CD4-positive, alpha-beta memory T cell (primary cell): ENCODE measurements around the gene SLK. TPM values are rescaled to one million over a fixed set of nuclear protein-coding genes. Genes with fewer than 3 reads are reported as not detected.
A peak's percentile ranks its signal among the peaks of the same experiment; 100 is the strongest.

Experiments used
- CTCF ChIA-PET: fragments of 350-600 bp; sonication (Branson Sonifier 250); formaldehyde crosslinking; loops from one replicate; lab custom pipeline; 2021; ENCODE audit warnings: inconsistent platforms; ENCODE audit not compliant: partially characterized antibody; lab: Charles Lee
- POLR2A ChIA-PET: fragments of 350-600 bp; sonication (Branson Sonifier 250); formaldehyde crosslinking; loops from one replicate; lab custom pipeline; 2021; ENCODE audit not compliant: partially characterized antibody; lab: Charles Lee
- DNase-seq, 5 donors: peaks; one replicate each; pipeline versions ENCODE4 v3.0.0 to v3.0.0-alpha.2; 2020 to 2022; ENCODE audit warnings: mixed read lengths in 1 of 5
- H3K27ac ChIP-seq: one replicate; pipeline ENCODE4 v1.7.0; 2013; ENCODE audit warnings: low read depth, low read length
- H3K27me3 ChIP-seq: 2 replicates; pipeline ENCODE4 v1.7.0; 2013; ENCODE audit warnings: mild to moderate bottlenecking, low read length, moderate library complexity; ENCODE audit not compliant: insufficient read depth
- H3K36me3 ChIP-seq: 2 replicates; pipeline ENCODE4 v1.7.0; 2013; ENCODE audit warnings: mild to moderate bottlenecking, low read length, moderate library complexity; ENCODE audit not compliant: insufficient read depth
- H3K4me1 ChIP-seq: 2 replicates; pipeline ENCODE4 v1.7.0; 2013; ENCODE audit warnings: mild to moderate bottlenecking, low read length, moderate library complexity; ENCODE audit not compliant: insufficient read depth
- H3K4me3 ChIP-seq, 2 donors: one replicate each; pipeline ENCODE4 v1.7.0; 2013; ENCODE audit warnings: low read length in 2 of 2, mild to moderate bottlenecking in 1 of 2
- H3K9me3 ChIP-seq, 2 donors: one replicate each; pipeline ENCODE4 v1.7.0; 2013; ENCODE audit warnings: low read length in 2 of 2, control low read depth in 1 of 2; ENCODE audit not compliant: control insufficient read depth in 1 of 2
- H3K27ac Mint-ChIP-seq, 7 donors: one replicate each; pipeline ENCODE4 v1.8.0; 2020 to 2021; ENCODE audit warnings: mixed read lengths in 7 of 7, mild to moderate bottlenecking in 6 of 7, inconsistent platforms in 3 of 7, moderate library complexity in 3 of 7
- H3K27me3 Mint-ChIP-seq, 2 donors: one replicate each; pipeline ENCODE4 v1.8.0; 2020 to 2021; ENCODE audit warnings: mixed read lengths in 2 of 2
- H3K36me3 Mint-ChIP-seq, 2 donors: one replicate each; pipeline ENCODE4 v1.8.0; 2020 to 2021; ENCODE audit warnings: mixed read lengths in 2 of 2, inconsistent platforms in 1 of 2, mild to moderate bottlenecking in 1 of 2
- H3K4me1 Mint-ChIP-seq, 4 donors: one replicate each; pipeline ENCODE4 v1.8.0; 2020 to 2021; ENCODE audit warnings: mixed read lengths in 4 of 4, mild to moderate bottlenecking in 1 of 4
- H3K4me3 Mint-ChIP-seq, 8 donors: one replicate each; pipeline ENCODE4 v1.8.0; 2020 to 2021; ENCODE audit warnings: mixed read lengths in 8 of 8, mild to moderate bottlenecking in 7 of 8, moderate library complexity in 6 of 8, inconsistent platforms in 3 of 8
- H3K9me3 Mint-ChIP-seq, 8 donors: one replicate each; pipeline ENCODE4 v1.8.0; 2020 to 2021; ENCODE audit warnings: mixed read lengths in 8 of 8, mild to moderate bottlenecking in 5 of 8, inconsistent platforms in 3 of 8, moderate library complexity in 1 of 8
- intact Hi-C: fragments of 100-400 bp; cut with micrococcal nuclease; formaldehyde crosslinking; loops from one replicate; pipeline ENCODE4 v1.15.1; 2023
- polyA plus RNA-seq, 2 donors: library from polyadenylated mRNA; unstranded; fragments of 300-500 nt; fragmentation: Illumina TruSeq; gene quantifications; one replicate each; pipeline ENCODE4 v1.2.3, GENCODE V29; 2021
- total RNA-seq, 2 experiments: library from RNA; stranded (reverse); gene quantifications; one replicate each; pipeline ENCODE4 v1.2.3, GENCODE V29; 2021

Gene SLK
- total and polyA plus RNA-seq, 4 experiments from 2014 or later: 1.6 to 31.1 (median 22.6) TPM

- H3K36me3 ChIP-seq: no peaks in the 10 kb centered on the region
- ChIA-PET CTCF (interaction anchor here (0.7 to 1.6 kb wide), 2 partner anchors 12 to 21 kb away, joined by 3 to 4 read pairs; no protein-coding TSS in a partner anchor), POLR2A (no interaction called here)
- no peak overlapping the region for H3K27ac ChIP-seq
- H3K36me3 Mint-ChIP-seq: no peaks in the 10 kb centered on the region
- DNase-seq: no peak
- peaks cover 5 to 12% (median 9%) of the 10 kb centered on the region in 4 donors for H3K4me1 Mint-ChIP-seq
- peaks cover 0 to 4% of the 10 kb centered on the region in 2 donors for H3K27me3 Mint-ChIP-seq
- no peak overlapping the region for H3K27ac Mint-ChIP-seq
- H3K9me3 ChIP-seq: no peaks in the 10 kb centered on the region
- no peak overlapping the region for H3K4me3 ChIP-seq
- H3K27me3 ChIP-seq: no peaks in the 10 kb centered on the region
- peaks cover 8% of the 10 kb centered on the region for H3K4me1 ChIP-seq
- intact Hi-C loops: no loop called here
- no peak overlapping the region for H3K4me3 Mint-ChIP-seq
- H3K9me3 Mint-ChIP-seq: peaks cover 0 to 4% (median 0%) of the 10 kb centered on the region in 8 donors
Measured at GRCh38 chr10:103951942-103952341, 15.0 kb upstream of the SLK start.

DNA sequence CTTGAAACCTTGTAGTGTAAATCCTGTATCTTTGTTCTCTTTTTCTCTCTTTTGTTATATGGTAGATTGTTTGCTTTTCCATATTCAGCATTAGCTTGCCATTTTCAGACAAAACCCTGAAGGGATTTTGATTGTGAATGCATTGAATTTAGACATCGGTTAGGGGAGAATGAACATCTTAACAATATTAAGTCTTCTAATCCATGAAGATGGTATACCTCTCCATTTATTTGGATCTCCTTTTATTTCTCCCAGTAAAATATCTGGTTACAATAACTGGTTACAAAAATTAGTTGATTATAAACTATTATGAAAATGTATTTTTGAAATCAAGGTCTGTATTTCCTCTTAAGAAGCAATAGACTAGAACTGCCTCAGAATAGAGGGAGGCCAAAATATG is 12.4 kb upstream of the SLK start:
- Histone ChIP-seq H3K36me3 (no peaks in the 10 kb centered on the region), H3K27me3 (no peaks in the 10 kb centered on the region), H3K9me3 (no peaks in the 10 kb centered on the region), H3K4me3 (no peak overlapping the region), H3K4me1 (no peaks in the 10 kb centered on the region), H3K27ac (no peak overlapping the region)
- no peak overlapping the region for H3K4me3 Mint-ChIP-seq
- H3K27ac Mint-ChIP-seq: no peak overlapping the region
- ChIA-PET CTCF (no interaction called here), POLR2A (no interaction called here)
- H3K27me3 Mint-ChIP-seq: peaks cover 0 to 4% of the 10 kb centered on the region in 2 donors
- intact Hi-C loops: no loop called here
- no peaks in the 10 kb centered on the region for H3K36me3 Mint-ChIP-seq
- H3K4me1 Mint-ChIP-seq: no peaks in the 10 kb centered on the region
- no peak for DNase-seq
- peaks cover 0 to 4% (median 0%) of the 10 kb centered on the region in 8 donors for H3K9me3 Mint-ChIP-seq

DNA sequence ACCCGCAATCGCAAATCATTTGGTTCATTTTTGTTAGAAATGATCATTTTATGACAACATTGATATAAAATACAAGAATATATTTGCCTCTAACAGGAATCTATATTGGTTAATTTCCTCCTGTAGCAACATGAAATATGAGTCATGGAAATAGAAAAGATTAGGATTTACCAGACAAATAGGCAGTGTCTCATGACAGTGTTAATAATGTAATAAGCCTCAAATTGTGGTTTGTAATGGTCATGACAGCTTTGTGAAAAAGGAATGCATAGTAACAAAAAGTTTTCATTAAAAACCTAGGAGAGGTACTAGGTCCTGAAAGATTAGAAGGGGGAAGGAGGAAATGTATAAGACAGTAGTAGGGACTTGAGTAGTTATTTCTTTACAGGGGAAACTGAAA is 7.9 kb upstream of the SLK start:
- H3K36me3 ChIP-seq: no peaks in the 10 kb centered on the region
- ChIA-PET CTCF (interaction anchor here (1.6 kb wide), 1 partner anchor 27 kb away, joined by 3 read pairs; no protein-coding TSS in a partner anchor), POLR2A (no interaction called here)
- DNase-seq: no peak
- Mint-ChIP-seq H3K27ac (peak overlapping the region in 1 of 7 donors; percentile 21), H3K4me1 (no peaks in the 10 kb centered on the region), H3K4me3 (no peak overlapping the region), H3K27me3 (peaks cover 0 to 4% of the 10 kb centered on the region in 2 donors), H3K9me3 (peaks cover 0 to 4% (median 0%) of the 10 kb centered on the region in 8 donors), H3K36me3 (no peaks in the 10 kb centered on the region)
- no peaks in the 10 kb centered on the region for H3K9me3 ChIP-seq
- no peaks in the 10 kb centered on the region for H3K4me1 ChIP-seq
- intact Hi-C loops: no loop called here
- no peaks in the 10 kb centered on the region for H3K27me3 ChIP-seq
- H3K4me3 ChIP-seq: no peak overlapping the region
- H3K27ac ChIP-seq: no peak overlapping the region

- Mint-ChIP-seq H3K4me3 (no peak overlapping the region), H3K36me3 (no peaks in the 10 kb centered on the region), H3K27me3 (peaks cover 0 to 4% of the 10 kb centered on the region in 2 donors), H3K9me3 (peaks cover 0 to 3% (median 0%) of the 10 kb centered on the region in 8 donors), H3K4me1 (peaks cover 0 to 1% (median 0%) of the 10 kb centered on the region in 4 donors), H3K27ac (no peak overlapping the region)
- Histone ChIP-seq H3K4me3 (no peak overlapping the region), H3K27me3 (no peaks in the 10 kb centered on the region), H3K4me1 (no peaks in the 10 kb centered on the region), H3K27ac (no peak overlapping the region), H3K9me3 (no peaks in the 10 kb centered on the region), H3K36me3 (no peaks in the 10 kb centered on the region)
- intact Hi-C loops: no loop called here
- no peak for DNase-seq
- ChIA-PET POLR2A (no interaction called here), CTCF (interaction anchor here (1.6 kb wide), 1 partner anchor 28 kb away, joined by 3 read pairs; no protein-coding TSS in a partner anchor)
Measured at GRCh38 chr10:103960103-103960502, 6.8 kb upstream of the SLK start.

DNA sequence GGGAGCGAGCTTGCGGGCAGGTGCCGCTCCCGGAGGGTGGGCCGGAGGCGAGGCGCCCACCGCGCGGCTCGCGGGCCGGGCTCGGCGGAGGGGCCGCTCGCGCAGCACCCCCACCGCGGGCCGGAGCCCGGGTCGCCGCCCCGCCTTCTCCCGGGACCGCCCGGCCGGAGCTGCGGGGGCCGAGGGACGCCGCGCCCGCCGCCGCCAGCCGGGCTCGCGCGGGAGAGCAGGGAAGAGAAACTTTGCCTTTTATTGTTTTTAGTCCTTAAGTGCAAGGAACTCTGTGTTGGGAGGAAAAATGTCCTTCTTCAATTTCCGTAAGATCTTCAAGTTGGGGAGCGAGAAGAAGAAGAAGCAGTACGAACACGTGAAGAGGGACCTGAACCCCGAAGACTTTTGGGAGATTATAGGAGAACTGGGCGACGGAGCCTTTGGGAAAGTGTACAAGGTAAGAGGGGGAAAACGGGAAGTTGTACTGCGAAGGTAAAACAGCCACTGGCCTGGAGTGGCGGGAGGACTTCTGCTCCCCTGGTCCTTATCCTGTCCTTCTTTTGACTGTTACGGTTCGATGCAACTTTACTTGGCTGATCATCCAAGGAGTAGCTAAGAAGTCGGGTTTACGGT is 620 bp downstream of the SLK start:
- Histone ChIP-seq H3K36me3 (no peaks in the 10 kb centered on the region), H3K4me1 (peaks cover 37% of the 10 kb centered on the region), H3K4me3 (peak overlapping the region; percentile 59 to 99), H3K9me3 (no peaks in the 10 kb centered on the region), H3K27me3 (no peaks in the 10 kb centered on the region), H3K27ac (peak overlapping the region; percentile 74)
- DNase-seq: peak in 4 of 5 donors; percentile 20 to 37 (median 28)
- Mint-ChIP-seq H3K36me3 (peaks cover 0 to 14% of the 10 kb centered on the region in 2 donors), H3K27ac (peak overlapping the region; percentile 85 to 98 (median 95)), H3K4me3 (peak overlapping the region; percentile 93 to 100 (median 98)), H3K4me1 (peaks cover 31 to 55% (median 42%) of the 10 kb centered on the region in 4 donors), H3K9me3 (peaks cover 0 to 2% (median 0%) of the 10 kb centered on the region in 8 donors), H3K27me3 (no peaks in the 10 kb centered on the region)
- intact Hi-C loops: loop anchor here (1.0 to 5.0 kb wide), 6 partner anchors 16 to 300 kb away; partner anchors contain the start of genes GSTO2 and STN1
- POLR2A ChIA-PET: interaction anchor here (0.6 to 3.7 kb wide), 15 partner anchors 10 to 384 kb away, joined by 3 to 54 read pairs (median 5); partner anchors contain the start of gene SFR1
- CTCF ChIA-PET: interaction anchor here (1.0 kb wide), 1 partner anchor 80 kb away, joined by 3 read pairs; no protein-coding TSS in a partner anchor

DNA sequence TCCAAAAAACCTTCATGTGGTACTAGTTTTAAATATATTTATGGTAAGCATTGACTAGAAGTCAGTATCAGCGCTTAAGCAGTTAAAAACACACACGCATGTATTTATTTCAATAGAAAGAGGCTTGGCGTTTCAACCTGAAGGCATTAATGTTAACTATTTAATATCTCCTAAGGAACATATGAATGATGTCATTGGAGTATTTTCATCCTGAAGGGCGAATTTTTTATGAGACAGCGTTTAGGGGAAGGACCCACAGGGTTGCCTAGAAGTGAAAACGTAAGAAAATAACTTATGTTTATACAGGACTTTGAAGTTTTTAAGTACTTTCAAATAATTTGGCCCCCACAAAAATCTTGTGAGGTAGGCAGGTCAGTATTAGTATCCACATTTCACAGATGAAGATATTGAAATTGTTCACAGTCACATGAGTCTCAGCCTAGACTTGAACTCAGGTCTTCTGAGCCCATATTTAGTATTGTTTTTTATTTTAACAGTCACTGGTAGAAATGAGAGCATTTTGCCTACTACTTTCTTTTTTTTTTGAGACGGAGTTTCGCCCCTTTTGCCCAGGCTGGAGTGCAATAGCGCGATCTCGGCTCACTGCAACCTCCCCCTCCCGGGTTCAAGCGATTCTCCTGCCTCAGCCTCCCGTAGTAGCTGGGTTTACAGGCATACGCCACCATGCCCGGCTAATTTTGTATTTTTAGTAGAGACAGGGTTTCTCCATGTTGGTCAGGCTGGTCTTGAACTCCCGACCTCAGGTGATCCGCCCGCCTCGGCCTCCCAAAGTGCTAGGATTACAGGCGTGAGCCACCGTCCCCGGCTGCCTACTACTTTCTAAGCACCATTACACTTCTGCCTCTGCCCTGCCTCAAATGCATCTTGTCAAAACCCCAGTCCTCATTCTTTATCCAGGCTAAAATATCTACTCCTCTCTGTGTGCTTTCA is 1.8 kb downstream of the SLK start:
- peak overlapping the region; percentile 59 to 99 for H3K4me3 ChIP-seq
- peak overlapping the region; percentile 74 for H3K27ac ChIP-seq

More for the DNA sequence above, 1.8 kb downstream of the SLK start:
- Histone ChIP-seq H3K36me3 (no peaks in the 10 kb centered on the region), H3K9me3 (no peaks in the 10 kb centered on the region), H3K4me1 (peaks cover 48% of the 10 kb centered on the region), H3K27me3 (no peaks in the 10 kb centered on the region)
- Mint-ChIP-seq H3K4me1 (peaks cover 41 to 66% (median 52%) of the 10 kb centered on the region in 4 donors), H3K27ac (peak overlapping the region; percentile 32 to 98 (median 85)), H3K4me3 (peak overlapping the region; percentile 93 to 100 (median 98)), H3K27me3 (no peaks in the 10 kb centered on the region), H3K9me3 (peaks cover 0 to 2% (median 0%) of the 10 kb centered on the region in 8 donors), H3K36me3 (peaks cover 0 to 14% of the 10 kb centered on the region in 2 donors)
- DNase-seq: no peak
- POLR2A ChIA-PET: interaction anchor here (0.9 to 3.7 kb wide), 11 partner anchors 15 to 153 kb away, joined by 3 to 54 read pairs (median 6); partner anchors contain the start of gene SFR1
- CTCF ChIA-PET: interaction anchor here (0.7 to 1.6 kb wide), 5 partner anchors 15 to 153 kb away, joined by 3 to 6 read pairs (median 4); partner anchors contain the start of gene SFR1
- intact Hi-C loops: loop anchor here (1.0 to 5.0 kb wide), 2 partner anchors 15 to 299 kb away; partner anchors contain the start of gene GSTO2
